SK-N-SH (cell line): ENCODE measurements around the gene MTFP1. TPM values are rescaled to one million over a fixed set of nuclear protein-coding genes. Genes with fewer than 3 reads are reported as not detected.
"Not testable (repeated sequence)": the region's sequence is repeated elsewhere in the genome, so short reads cannot be mapped to it uniquely, and the experiment has no call there.

ENCODE experiments used
- CTCF ChIA-PET: fragments of 300-600, 350-600 bp; formaldehyde crosslinking; extraction: SDS; loops from one replicate; lab custom pipeline; 2021; lab: Yijun Ruan, JAX
- POLR2A ChIA-PET: fragments of 350-600 bp; sonication (Branson Sonifier 250); formaldehyde crosslinking; extraction: SDS; loops from one replicate; lab custom pipeline; 2020; ENCODE audit warnings: antibody characterized with exemption, inconsistent platforms; lab: Yijun Ruan, JAX
- DNase-seq: peaks from one replicate; pipeline ENCODE4 v3.0.0; 2012
- H2AFZ ChIP-seq: fragments of 200-600 bp; sonication (generic); 2 replicates; pipeline ENCODE4 v1.8.1; 2016; ENCODE audit warnings: antibody characterized with exemption, mild to moderate bottlenecking, low read depth
- H3F3A ChIP-seq: fragments of 200-600 bp; sonication (generic); replicated peaks from 2 replicates; pipeline ENCODE3; 2016; ENCODE audit warnings: antibody characterized with exemption, mild to moderate bottlenecking; ENCODE audit not compliant: insufficient read depth
- H3K27ac ChIP-seq, 2 experiments: fragments of 200-500 bp in 1 of 2; fragments of 200-600 bp in 1 of 2; sonication (Bioruptor generic) in 1 of 2; sonication (generic), shearing (Covaris generic) in 1 of 2; 2 replicates each; pipeline versions ENCODE4 v1.5.1 to v1.6.1; 2014 to 2016; ENCODE audit warnings: low read depth in 2 of 2, inconsistent platforms in 1 of 2, low read length in 1 of 2, mild to moderate bottlenecking in 1 of 2, mixed read lengths in 1 of 2
- H3K27me3 ChIP-seq: fragments of 200-600 bp; sonication (generic), shearing (Covaris generic); 2 replicates; pipeline ENCODE4 v1.6.1; 2016; ENCODE audit warnings: mixed run types; ENCODE audit not compliant: insufficient read depth
- H3K36me3 ChIP-seq, 2 experiments: fragments of 200-500 bp in 1 of 2; fragments of 200-600 bp in 1 of 2; sonication (Bioruptor generic) in 1 of 2; sonication (generic) in 1 of 2; replicated peaks in 1 of 2; 2 replicates each; pipeline versions ENCODE3 to v1.5.1; 2014 to 2016; ENCODE audit warnings: low read length in 1 of 2, mild to moderate bottlenecking in 1 of 2; ENCODE audit not compliant: insufficient read depth in 2 of 2, control insufficient read depth in 1 of 2
- H3K4me1 ChIP-seq, 2 experiments: fragments of 200-500 bp in 1 of 2; fragments of 200-600 bp in 1 of 2; sonication (Bioruptor generic) in 1 of 2; sonication (generic), shearing (Covaris generic) in 1 of 2; 2 replicates each; pipeline versions ENCODE4 v1.5.1 to v1.6.1; 2014 to 2016; ENCODE audit warnings: low read depth in 1 of 2, low read length in 1 of 2, mixed run types in 1 of 2; ENCODE audit not compliant: insufficient read depth in 2 of 2, control insufficient read depth in 1 of 2
- H3K4me2 ChIP-seq: fragments of 200-600 bp; sonication (generic), shearing (Covaris generic); 2 replicates; pipeline ENCODE4 v1.6.1; 2017; ENCODE audit warnings: mixed run types
- H3K4me3 ChIP-seq, 2 experiments: fragments of 200-500 bp in 1 of 2; fragments of 200-600 bp in 1 of 2; sonication (Bioruptor generic) in 1 of 2; sonication (generic), shearing (Covaris generic) in 1 of 2; 2 replicates each; pipeline versions ENCODE4 v1.5.1 to v1.8.1; 2014 to 2016; ENCODE audit warnings: low read depth in 2 of 2, inconsistent platforms in 1 of 2, low read length in 1 of 2, mild to moderate bottlenecking in 1 of 2, mixed read lengths in 1 of 2, moderate library complexity in 1 of 2
- H3K79me2 ChIP-seq: fragments of 200-600 bp; sonication (generic); 2 replicates; pipeline ENCODE4 v1.8.1; 2017; ENCODE audit warnings: mild to moderate bottlenecking; ENCODE audit not compliant: insufficient read depth
- H3K9ac ChIP-seq: fragments of 200-600 bp; sonication (generic); 2 replicates; pipeline ENCODE4 v1.6.1; 2017; ENCODE audit warnings: mixed run types
- H3K9me2 ChIP-seq: fragments of 200-600 bp; sonication (generic); 2 replicates; pipeline ENCODE4 v1.6.1; 2017; ENCODE audit warnings: mixed run types
- H3K9me3 ChIP-seq: fragments of 200-600 bp; sonication (generic); 2 replicates; pipeline ENCODE4 v1.6.1; 2017; ENCODE audit warnings: mixed run types, mild to moderate bottlenecking, moderate library complexity
- H4K20me1 ChIP-seq: fragments of 200-600 bp; sonication (generic); 2 replicates; pipeline ENCODE4 v1.6.1; 2017; ENCODE audit warnings: mild to moderate bottlenecking, mixed run types; ENCODE audit not compliant: insufficient read depth
- ELF1 ChIP-seq: IDR thresholded peaks from 2 replicates; pipeline ENCODE4 v1.4.0; 2012
- IRF3 ChIP-seq: fragments of 150-350 bp; IDR thresholded peaks from 2 replicates; pipeline ENCODE4 v1.6.1; 2016; ENCODE audit warnings: mild to moderate bottlenecking, low read depth, low read length
- MEF2A ChIP-seq: IDR thresholded peaks from 2 replicates; pipeline ENCODE4 v1.4.0; 2012; ENCODE audit warnings: low read depth, borderline replicate concordance
- NFIC ChIP-seq: IDR thresholded peaks from 2 replicates; pipeline ENCODE4 v1.4.0; 2012; ENCODE audit warnings: borderline replicate concordance
- POLR2AphosphoS5 ChIP-seq: IDR thresholded peaks from 2 replicates; pipeline ENCODE4 v1.6.1; 2012; ENCODE audit warnings: low read depth, low read length
- RAD21 ChIP-seq: IDR thresholded peaks from 2 replicates; pipeline ENCODE4 v1.6.1; 2012; ENCODE audit warnings: mild to moderate bottlenecking, low read length
- RCOR1 ChIP-seq: fragments of 150-350 bp; IDR thresholded peaks from 2 replicates; pipeline ENCODE4 v1.6.1; 2017; ENCODE audit warnings: antibody characterized with exemption, low read length
- REST ChIP-seq: IDR thresholded peaks from 2 replicates; pipeline ENCODE4 v1.6.1; 2012; ENCODE audit warnings: mild to moderate bottlenecking, low read depth, low read length, moderate library complexity
- RFX5 ChIP-seq: IDR thresholded peaks from 2 replicates; pipeline ENCODE4 v1.6.1; 2012; ENCODE audit warnings: mild to moderate bottlenecking, improper control_type of control experiment, low read length
- SIN3A ChIP-seq: IDR thresholded peaks from 2 replicates; pipeline ENCODE4 v1.6.1; 2012; ENCODE audit warnings: low read depth, mild to moderate bottlenecking, low read length, moderate library complexity, borderline replicate concordance
- SMC3 ChIP-seq: IDR thresholded peaks from 2 replicates; pipeline ENCODE4 v1.6.1; 2012; ENCODE audit warnings: low read depth, low read length, improper control_type of control experiment
- TCF12 ChIP-seq: IDR thresholded peaks from 2 replicates; pipeline ENCODE4 v1.4.0; 2012
- USF1 ChIP-seq: IDR thresholded peaks from 2 replicates; pipeline ENCODE4 v1.4.0; 2012; ENCODE audit warnings: low read depth, borderline replicate concordance
- USF2 ChIP-seq: fragments of 150-350 bp; IDR thresholded peaks from 2 replicates; pipeline ENCODE4 v1.6.1; 2017; ENCODE audit warnings: antibody characterized with exemption, low read length, low read depth, borderline replicate concordance
- YY1 ChIP-seq: IDR thresholded peaks from 2 replicates; pipeline ENCODE4 v1.4.0; 2012; ENCODE audit warnings: low read depth, mild to moderate bottlenecking
- WGBS: methylation state at CpG from one replicate; pipeline ENCODE4 v1.1.6; 2017; ENCODE audit warnings: low lambda C conversion rate; 5-methylcytosine and 5-hydroxymethylcytosine counted together
- polyA plus RNA-seq, 3 experiments: library from polyadenylated mRNA; depleted of rRNA; stranded (reverse); fragments of >200 nt; gene quantifications; 2 replicates each; pipeline ENCODE4 v1.2.3, GENCODE V29; 2012

MTFP1 gene
- polyA plus RNA-seq, 1 of the 3 experiments (the other 2 are of a cell fraction) = 18.9 TPM

GRCh38 chr22:30447656-30448055 is 22.1 kb downstream of the MTFP1 start:
- 71% methylated on average over 2 of the region's 3 CpGs for WGBS

GRCh38 chr22:30451488-30451887 is 25.9 kb downstream of the MTFP1 start:
- H3K9me3 ChIP-seq, H3K27ac ChIP-seq, H3K4me3 ChIP-seq, H3K36me3 ChIP-seq, H3K9ac ChIP-seq, H3F3A ChIP-seq, DNase-seq, H2AFZ ChIP-seq, H3K4me2 ChIP-seq, H3K9me2 ChIP-seq, H3K79me2 ChIP-seq, H3K27me3 ChIP-seq, POLR2A ChIA-PET, H4K20me1 ChIP-seq, H3K4me1 ChIP-seq: not testable (repeated sequence)
- CTCF ChIA-PET = interaction anchor here (1.3 to 3.4 kb wide), 2 partner anchors 33 to 64 kb away, joined by 4 to 8 read pairs; partner anchors contain the start of gene RNF215
- WGBS = 49% methylated on average over 8 of the region's 9 CpGs

More at GRCh38 chr22:30447656-30448055, 22.1 kb downstream of the MTFP1 start:
- TF ChIP-seq RFX5 = no peak
- Histone ChIP-seq H4K20me1 (no peaks in the 10 kb centered on the region), H3K4me2 (no peak overlapping the region), H3K36me3 (no peaks in the 10 kb centered on the region), H3K9me3 (no peaks in the 10 kb centered on the region), H3K27ac (no peak overlapping the region), H3K4me3 (no peak overlapping the region), H3K4me1 (peaks cover 0 to 8% of the 10 kb centered on the region in 2 experiments; a peak in 1 of 4 replicates), H3K79me2 (no peaks in the 10 kb centered on the region), H3K27me3 (no peaks in the 10 kb centered on the region), H3K9me2 (no peaks in the 10 kb centered on the region), H3K9ac (no peak overlapping the region), H3F3A (no peaks in the 10 kb centered on the region), H2AFZ (no peak overlapping the region)
- DNase-seq = no peak
- ChIA-PET POLR2A (interaction anchor here (0.5 kb wide), 1 partner anchor 93 kb away, joined by 4 read pairs; no protein-coding TSS in a partner anchor), CTCF (interaction anchor here (0.8 kb wide), 1 partner anchor 15 kb away, joined by 4 read pairs; no protein-coding TSS in a partner anchor)

GRCh38 chr22:30452861-30453260 is 27.3 kb downstream of the MTFP1 start:
- H3K4me2 ChIP-seq = no peak overlapping the region
- WGBS = 41% methylated on average over 6 of the region's 6 CpGs
- H3F3A ChIP-seq = no peaks in the 10 kb centered on the region
- H3K27ac ChIP-seq = no peak overlapping the region
- no peak overlapping the region for H3K9ac ChIP-seq
- no peaks in the 10 kb centered on the region for H3K36me3 ChIP-seq
- no peaks in the 10 kb centered on the region for H3K27me3 ChIP-seq
- H3K9me3 ChIP-seq = no peaks in the 10 kb centered on the region
- no peaks in the 10 kb centered on the region for H3K4me1 ChIP-seq
- H4K20me1 ChIP-seq = no peaks in the 10 kb centered on the region
- no peaks in the 10 kb centered on the region for H3K79me2 ChIP-seq
- H3K9me2 ChIP-seq = no peaks in the 10 kb centered on the region
- POLR2A ChIA-PET = interaction anchor here (0.5 kb wide), 1 partner anchor 76 kb away, joined by 3 read pairs; no protein-coding TSS in a partner anchor
- DNase-seq = no peak
- H2AFZ ChIP-seq = no peak overlapping the region
- CTCF ChIA-PET = interaction anchor here (1.8 to 3.4 kb wide), 2 partner anchors 8 to 32 kb away, joined by 5 to 8 read pairs; no protein-coding TSS in a partner anchor
- no peak overlapping the region for H3K4me3 ChIP-seq
- TF ChIP-seq RCOR1 (no peak), MEF2A (no peak), SIN3A (no peak), USF2 (no peak), SMC3 (no peak), USF1 (no peak), YY1 (no peak), IRF3 (no peak), RAD21 (no peak), ELF1 (no peak), POLR2AphosphoS5 (no peak), REST (no peak), TCF12 (no peak), NFIC (no peak)
